Sigmoid colon (tissue), 4 donors: ENCODE measurements around the gene WDSUB1.

Source experiments
- CTCF ChIP-seq, 4 experiments: fragments of 450-650 bp in 3 of 4; fragments of 200-600 bp in 1 of 4; IDR thresholded peaks; one replicate each; pipeline ENCODE4 v1.5.1; 2016 to 2019; ENCODE audit warnings: antibody characterized with exemption in 4 of 4, mild to moderate bottlenecking in 3 of 4, moderate library complexity in 2 of 4
- POLR2A ChIP-seq, 2 donors: fragments of 450-650 bp; IDR thresholded peaks; one replicate each; pipeline ENCODE4 v1.6.1; 2016; ENCODE audit warnings: antibody characterized with exemption in 2 of 2, mild to moderate bottlenecking in 2 of 2, moderate library complexity in 2 of 2
- POLR2AphosphoS5 ChIP-seq, 4 donors: sonication (generic); formaldehyde crosslinking; IDR thresholded peaks; one replicate each; pipeline ENCODE4 v1.6.1; 2017; ENCODE audit warnings: antibody characterized with exemption in 4 of 4

DNA sequence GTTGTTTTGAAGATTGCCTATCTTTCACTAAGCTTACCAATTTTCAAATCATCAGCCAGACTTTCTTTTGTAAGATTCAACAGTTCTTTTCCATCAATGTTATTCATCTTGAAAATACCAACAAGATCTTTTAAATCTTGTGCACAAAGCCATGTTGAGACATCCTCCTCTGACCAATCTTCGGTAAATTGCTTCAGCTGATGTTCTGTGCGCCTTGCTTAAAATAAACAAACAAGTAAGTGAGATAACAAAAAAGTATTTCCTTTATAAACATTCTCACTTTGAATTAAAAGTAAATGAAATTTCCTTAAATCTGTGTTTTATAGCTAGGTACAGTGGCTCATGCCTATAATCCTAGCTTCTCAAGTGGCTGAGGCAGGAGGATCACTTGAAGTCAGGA, 30.3 kb downstream of the WDSUB1 start:
- no peak for TF ChIP-seq CTCF (IDR thresholded peaks at IDR 0.05)
- no peak for TF ChIP-seq POLR2A (IDR thresholded peaks at IDR 0.05)
- TF ChIP-seq POLR2AphosphoS5 (IDR thresholded peaks at IDR 0.05), result no peak
